Central memory CD4-positive, alpha-beta T cell (primary cell): ENCODE measurements around the gene FAM227A.
"Not testable (repeated sequence)": the region's sequence is repeated elsewhere in the genome, so short reads cannot be mapped to it uniquely, and the experiment has no call there.

Source experiments
- DNase-seq: peaks from one replicate; pipeline ENCODE4 v3.0.0; 2022

The FAM227A gene

GRCh38 chr22:38657045-38657909, 1.1 kb upstream of the FAM227A start:
- peak; percentile 27 for DNase-seq

GRCh38 chr22:38655519-38656255, 505 bp downstream of the FAM227A start:
- no peak for DNase-seq

GRCh38 chr22:38653741-38654140, 2.5 kb downstream of the FAM227A start:
- no peak for DNase-seq

GRCh38 chr22:38652859-38653258, 3.3 kb downstream of the FAM227A start:
- DNase-seq = no peak

- DNase-seq = no peak
These were observed 6.2 kb downstream of the FAM227A start for GRCh38 chr22:38649841-38650522.

- no peak for DNase-seq
These were observed 10.8 kb downstream of the FAM227A start for GRCh38 chr22:38645430-38645829.

GRCh38 chr22:38644245-38644644, 11.9 kb downstream of the FAM227A start:
- DNase-seq = not testable (repeated sequence)

- DNase-seq = no peak
These were observed 14.6 kb downstream of the FAM227A start for GRCh38 chr22:38641476-38642040.

- no peak for DNase-seq
These were observed 17.5 kb downstream of the FAM227A start for GRCh38 chr22:38638728-38639127.

GRCh38 chr22:38638216-38638615, 18.0 kb downstream of the FAM227A start:
- no peak for DNase-seq

GRCh38 chr22:38632528-38632927, 23.7 kb downstream of the FAM227A start:
- no peak for DNase-seq

- DNase-seq = no peak
These were observed 24.5 kb downstream of the FAM227A start for GRCh38 chr22:38631724-38632123.

- no peak for DNase-seq
These were observed 27.1 kb downstream of the FAM227A start for GRCh38 chr22:38629108-38629507.

GRCh38 chr22:38628444-38628843, 27.7 kb downstream of the FAM227A start:
- no peak for DNase-seq

GRCh38 chr22:38623351-38623750, 32.8 kb downstream of the FAM227A start:
- no peak for DNase-seq

GRCh38 chr22:38618682-38619081, 37.5 kb downstream of the FAM227A start:
- DNase-seq = no peak

- DNase-seq = no peak
These were observed 37.9 kb downstream of the FAM227A start for GRCh38 chr22:38618258-38618657.

GRCh38 chr22:38615064-38615405, 41.2 kb downstream of the FAM227A start:
- not testable (repeated sequence) for DNase-seq

GRCh38 chr22:38614332-38615063, 41.7 kb downstream of the FAM227A start:
- DNase-seq = no peak

- no peak for DNase-seq
These were observed 42.6 kb downstream of the FAM227A start for GRCh38 chr22:38613588-38613987.

GRCh38 chr22:38612217-38613006, 43.8 kb downstream of the FAM227A start:
- DNase-seq = no peak

GRCh38 chr22:38611559-38611958, 44.6 kb downstream of the FAM227A start:
- DNase-seq = no peak
